AG08396 (cell line): ENCODE data around the gene TBX6.
"Not testable (repeated sequence)": the region's sequence is repeated elsewhere in the genome, so short reads cannot be mapped to it uniquely, and the experiment has no call there.

Experiments
- DNase-seq: peaks from one replicate; pipeline ENCODE4 v3.0.0; 2012; ENCODE audit warnings: low spot score, mixed read lengths

The TBX6 gene

DNA sequence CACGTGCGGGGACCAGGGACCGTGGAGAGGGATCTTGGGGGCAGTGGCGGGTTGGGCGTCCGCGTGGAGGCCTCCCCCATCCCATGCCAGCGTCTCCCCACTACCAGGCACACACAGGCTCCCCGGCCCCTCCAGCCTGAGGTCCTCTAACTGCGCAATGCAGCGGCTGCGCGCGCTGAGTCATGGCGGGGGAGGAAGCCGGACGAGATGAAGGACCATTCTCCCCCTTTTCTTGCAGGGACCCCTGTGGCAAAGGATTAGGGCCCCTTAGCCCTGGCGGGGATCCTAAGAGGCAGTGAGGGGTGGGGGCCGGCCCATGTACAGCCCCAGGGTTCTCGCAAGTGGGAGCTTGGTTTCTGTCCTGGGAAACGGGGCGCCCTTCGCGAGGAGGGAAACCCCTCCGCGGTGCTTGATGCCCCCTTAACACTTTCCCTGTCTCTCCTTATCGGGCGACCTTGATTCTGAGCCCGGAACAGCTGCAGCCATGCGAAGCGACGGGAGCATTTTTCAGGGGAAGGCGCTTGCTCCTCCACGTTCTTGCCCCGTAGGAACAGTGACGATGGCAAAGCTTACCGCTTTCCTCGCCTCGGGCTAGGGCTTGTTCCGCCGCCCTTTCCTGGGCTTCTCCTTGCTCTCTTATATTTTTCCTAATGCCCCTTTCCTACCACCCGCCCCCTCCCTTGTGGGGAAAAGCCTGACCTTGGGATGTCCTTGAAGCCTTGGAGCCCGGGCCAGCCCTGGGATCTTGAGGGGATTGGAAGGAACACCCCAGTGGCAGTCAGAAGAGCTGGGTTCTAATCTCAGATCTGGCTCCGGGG is 25.6 kb downstream of the TBX6 start:
- peak; percentile 72 for DNase-seq

DNA sequence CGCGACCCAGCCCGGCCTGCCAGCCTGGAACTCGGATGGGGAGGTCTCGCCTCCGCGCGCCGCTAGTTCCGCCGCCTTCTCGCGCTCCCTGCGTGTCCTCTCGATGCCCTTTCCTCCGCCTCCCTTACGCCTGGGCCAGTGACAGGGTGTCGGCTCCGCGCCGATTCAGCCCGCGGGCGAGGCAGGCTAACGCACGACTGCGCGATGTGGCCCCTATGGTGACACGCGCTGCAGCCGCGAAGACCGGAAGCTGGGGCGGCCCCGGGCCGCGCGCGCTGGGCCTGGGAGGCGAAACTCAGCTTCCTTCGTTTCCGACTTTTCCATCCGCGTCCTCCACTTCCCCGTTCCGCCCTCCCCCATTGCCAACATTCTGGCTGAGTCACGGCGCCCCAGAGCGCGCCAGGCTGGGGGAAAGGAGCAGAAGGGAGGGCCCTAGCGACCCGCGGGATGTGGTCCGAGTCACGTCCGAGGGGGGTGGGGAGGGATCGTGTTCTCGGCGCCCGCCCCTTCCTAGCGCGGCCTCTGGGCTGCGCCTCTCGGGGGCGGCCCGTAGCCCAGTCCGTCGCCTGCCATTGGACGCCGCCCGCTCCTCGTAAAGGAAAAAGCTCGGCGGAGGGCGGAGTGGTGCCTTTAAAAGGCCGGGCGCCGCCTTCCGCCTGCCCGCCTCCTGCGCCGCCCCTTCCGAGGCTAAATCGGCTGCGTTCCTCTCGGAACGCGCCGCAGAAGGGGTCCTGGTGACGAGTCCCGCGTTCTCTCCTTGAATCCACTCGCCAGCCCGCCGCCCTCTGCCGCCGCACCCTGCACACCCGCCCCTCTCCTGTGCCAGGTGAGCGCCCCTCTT is 26.4 kb downstream of the TBX6 start, which contains the start of gene ALDOA:
Gene ALDOA, plus strand, starts transcription at position 659 of the 841 bp plus-strand sequence. CDS start 1,138 bp downstream, outside the sequence.
- peak; percentile 96 for DNase-seq

DNA sequence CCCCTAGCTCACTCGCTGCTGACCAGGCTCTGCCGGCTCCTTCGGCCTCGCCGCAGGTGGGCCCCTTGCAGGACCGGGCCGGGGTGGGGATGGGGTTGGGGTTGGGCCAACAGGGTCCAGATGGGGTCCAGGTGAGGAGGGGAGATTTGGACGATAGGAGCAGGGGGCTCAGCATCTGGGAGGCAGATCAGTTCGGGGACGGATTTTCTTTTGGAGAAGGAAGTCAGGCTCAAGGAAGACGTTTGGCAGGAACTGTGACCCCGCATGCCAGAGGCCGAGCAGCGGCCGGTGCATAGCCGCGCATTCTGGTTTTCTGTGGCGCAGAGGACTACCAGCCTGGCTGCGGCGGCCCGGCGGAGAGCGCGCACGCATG is 27.0 kb downstream of the TBX6 start:
- DNase-seq: peak; percentile 24

DNA sequence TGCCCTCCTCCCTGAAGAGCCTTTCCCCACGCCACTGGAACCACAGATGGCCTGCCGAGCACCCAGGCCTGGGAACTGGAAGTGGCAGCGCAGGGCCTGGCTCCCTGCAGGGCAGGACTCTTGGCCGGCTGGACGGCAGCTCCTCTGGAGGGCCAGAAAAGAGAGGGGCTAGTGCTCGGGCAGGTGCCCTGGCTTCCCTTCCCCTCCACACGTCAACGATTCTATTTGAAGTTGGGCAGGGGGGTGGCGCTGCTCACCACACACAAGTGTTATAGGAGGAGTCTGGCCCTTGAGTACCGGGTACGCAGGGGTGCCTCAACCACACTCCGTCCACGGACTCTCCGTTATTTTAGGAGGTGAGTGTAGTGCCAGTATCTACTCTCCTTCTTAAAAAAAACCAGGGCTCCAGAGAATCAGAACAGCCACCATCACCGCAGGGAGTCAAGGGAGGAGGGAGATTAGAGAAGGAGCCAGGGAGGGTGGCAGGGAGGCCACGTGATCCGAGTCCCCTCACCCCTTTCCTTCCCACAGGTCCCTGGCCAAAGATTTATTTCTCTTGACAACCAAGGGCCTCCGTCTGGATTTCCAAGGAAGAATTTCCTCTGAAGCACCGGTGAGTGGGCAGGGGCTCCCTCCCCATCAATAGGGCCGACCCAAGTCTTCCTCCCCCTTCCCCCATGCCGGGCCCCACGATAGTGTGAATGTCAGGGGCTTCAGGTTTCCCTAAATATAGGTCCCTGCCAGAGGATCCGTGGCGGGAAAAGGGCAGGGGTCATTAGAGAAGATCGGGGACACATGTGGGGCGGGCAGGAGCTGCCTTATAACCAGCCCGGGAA is 27.6 kb downstream of the TBX6 start:
- DNase-seq: peak; percentile 29

DNA sequence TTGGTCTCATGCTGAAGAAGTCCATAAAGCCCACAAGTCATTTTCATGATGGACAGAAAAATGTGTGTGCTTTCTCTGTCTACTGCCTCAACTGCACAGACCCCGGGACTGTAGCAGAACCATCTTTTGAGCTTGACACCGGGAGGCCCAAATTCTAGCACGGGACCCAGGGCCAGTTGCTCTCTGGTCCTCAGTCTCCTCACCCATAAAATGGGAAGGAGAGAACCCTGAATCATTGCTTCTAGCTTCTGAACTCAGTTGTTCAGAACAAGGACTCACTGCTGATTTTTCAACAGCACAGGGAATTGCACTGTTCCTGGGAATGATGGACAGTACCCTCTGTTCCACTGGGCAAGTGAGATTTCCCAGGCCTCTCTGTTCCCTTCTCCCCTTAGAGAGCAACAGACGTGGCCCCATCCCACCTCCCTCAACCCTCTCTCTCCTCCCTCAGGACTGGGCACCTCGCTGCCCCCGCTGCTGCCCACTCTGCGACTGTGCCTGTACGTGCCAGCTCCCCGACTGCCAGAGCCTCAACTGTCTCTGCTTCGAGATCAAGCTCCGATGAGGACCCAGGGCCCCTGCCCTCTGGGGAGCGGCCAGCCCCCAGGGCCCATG is 28.3 kb downstream of the TBX6 start:
- no peak for DNase-seq

DNA sequence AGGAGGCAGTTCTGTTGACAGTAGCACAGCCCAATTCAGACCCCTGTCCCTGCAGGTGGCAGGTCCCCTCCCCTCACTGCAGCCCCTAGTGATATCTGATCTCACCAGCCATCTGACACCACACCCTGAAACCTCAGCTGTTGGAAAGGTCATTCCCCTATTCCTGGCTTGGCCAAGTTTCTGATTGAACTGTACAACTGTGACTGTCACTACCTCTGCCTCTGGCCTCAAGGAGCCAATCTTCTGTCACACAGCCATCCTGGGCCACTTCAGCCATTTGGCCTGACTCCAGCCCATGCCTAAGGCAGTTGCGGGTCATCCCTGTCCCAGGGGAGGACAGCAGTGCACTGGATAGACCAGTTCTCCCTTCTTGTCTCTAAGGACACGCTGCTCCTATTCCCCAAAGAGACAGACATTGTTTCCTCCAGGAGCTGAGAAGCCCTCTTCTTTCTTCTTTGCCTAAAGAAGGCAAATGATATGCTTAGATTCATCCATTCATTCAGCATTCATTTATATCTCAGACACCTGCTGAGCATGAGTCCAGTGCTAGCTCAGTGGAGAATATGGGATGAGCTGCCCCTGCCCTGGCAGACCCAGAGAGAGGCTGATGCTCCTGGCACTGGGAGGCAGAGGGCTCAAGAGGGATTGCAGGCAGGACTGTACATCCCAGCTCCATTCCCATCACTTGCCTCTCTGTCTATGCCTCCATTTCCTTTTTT is 30.7 kb downstream of the TBX6 start:
- DNase-seq: no peak

DNA sequence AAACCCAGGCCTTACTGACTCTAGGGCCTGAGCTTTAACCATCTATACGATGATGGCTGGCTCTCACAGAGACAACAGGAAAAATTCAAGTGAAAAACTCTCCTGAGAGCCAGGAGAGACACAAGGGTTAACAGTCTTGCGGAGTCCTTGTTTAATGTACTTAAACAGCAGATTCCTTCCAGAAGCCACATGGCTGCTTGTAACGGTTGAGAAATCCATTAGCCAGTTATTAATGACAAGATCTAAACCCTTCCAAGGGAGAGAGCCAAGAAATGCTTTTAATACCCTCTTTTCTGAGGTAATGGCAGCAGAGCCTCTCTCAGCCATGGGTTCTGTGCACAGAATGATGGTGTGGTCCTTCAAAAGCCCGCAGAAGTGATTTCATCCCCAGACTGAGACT is 31.4 kb downstream of the TBX6 start:
- DNase-seq: no peak

DNA sequence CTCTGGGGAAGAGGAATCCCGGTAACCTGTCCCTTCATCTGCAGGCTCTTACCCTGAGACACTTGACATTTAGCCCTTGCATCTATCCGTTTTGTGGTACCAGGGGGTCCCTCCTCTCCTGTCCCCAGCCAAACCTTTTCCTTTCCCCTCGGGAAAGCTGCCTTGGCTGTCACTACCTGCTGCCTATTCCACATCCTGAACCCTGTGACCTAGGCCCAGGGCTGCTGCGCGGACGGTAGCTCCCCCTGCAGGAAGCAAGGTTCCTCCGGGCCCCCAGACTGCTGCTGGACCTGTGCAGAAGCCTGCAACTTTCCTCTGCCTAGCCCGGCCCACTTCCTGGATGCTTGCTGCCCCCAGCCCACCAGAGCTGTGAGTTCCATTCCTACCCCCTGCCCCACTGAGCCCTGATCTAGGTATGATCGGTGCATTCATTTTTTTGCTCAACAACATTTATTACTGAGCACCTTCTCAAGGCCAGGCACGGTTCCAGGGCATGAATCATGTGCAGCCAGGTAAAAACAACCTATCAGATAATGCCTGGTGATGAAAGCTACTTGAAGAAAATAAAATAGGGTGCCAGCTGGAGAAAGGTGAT is 36.7 kb downstream of the TBX6 start:
- no peak for DNase-seq

DNA sequence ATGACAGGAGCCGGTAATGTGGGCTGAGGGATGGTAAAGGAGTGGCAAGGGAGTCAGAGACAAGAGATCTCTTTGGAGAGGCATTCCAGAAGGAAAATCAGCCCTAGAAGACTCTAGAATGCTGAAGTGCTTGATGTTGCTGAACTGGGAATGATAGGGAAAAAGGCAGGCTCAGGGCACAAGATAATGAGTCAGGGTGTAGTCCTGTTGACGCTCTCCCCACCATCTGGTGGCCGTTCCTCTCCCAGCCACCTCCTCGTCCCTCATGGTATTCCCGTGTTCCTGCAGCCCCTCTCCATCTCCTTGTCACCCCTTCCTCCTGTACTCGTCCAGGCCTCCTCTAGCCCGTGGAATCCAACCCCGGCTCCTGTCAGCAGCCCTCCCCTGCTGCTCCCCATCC is 37.3 kb downstream of the TBX6 start:
- DNase-seq: no peak

DNA sequence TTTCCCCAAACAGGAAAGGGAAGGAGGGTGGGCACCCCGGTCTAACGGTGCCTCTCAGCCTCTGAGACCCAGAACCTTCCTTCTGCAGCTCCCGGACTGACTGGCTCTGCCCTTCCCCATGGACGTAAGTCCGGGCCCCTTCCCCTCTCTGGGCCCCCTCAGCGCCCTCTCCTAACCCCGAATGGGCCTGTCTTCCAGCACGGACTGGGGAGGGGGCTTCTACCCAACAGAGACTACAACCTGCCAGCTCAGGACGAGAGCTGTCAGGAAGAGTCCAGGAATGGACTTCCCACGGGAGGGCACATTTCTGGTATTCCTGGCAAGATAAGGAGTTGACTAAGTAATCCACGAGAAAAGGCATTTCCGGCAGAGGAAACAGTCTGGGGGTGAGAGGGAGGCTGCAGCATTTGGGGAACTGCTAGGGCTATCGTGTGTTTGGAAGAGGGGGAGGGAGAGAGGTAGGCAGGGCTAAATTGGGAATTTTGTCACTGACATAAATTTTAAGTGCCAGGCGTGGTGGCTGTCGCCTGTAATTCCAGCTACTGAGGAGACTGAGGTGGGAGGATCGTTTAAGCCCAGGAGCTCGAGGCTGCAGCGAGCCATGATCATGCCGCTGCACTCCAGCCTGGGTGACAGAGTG is 38.2 kb downstream of the TBX6 start:
- DNase-seq: peak; percentile 67

DNA sequence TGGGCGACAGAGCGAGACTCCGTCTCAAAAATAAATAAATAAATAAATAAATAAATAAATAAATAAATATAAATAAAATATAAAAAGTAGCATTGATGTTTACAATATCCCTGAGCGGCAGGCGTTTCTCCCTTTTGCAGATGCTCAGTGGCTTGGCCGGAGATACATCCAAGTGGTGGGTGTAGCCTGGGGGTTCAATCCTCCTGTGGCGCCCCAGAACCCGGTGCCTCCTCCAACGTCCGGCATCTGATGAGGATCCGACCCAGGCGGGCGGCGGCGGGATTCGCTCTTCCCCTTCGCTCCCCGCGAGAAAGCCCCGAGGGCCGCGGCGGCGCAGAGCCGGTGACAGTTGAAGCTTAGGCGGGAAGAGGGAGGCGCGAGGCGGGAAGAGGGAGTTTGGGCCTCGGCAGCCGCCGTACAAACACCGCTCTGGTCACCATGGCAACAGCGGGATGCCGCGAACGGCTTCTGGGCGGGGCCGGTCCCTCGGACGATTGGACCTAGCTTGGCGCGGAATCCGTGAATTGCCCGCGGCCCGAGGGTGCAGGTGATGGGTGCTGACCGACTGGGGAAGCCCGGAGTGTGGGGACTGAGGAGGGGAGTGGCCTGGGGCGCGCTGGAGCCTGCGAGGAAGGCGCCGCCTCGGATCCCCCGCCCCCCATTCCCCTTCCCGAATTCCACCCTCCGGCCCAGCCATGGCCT is 38.9 kb downstream of the TBX6 start:
- peak; percentile 95 for DNase-seq

DNA sequence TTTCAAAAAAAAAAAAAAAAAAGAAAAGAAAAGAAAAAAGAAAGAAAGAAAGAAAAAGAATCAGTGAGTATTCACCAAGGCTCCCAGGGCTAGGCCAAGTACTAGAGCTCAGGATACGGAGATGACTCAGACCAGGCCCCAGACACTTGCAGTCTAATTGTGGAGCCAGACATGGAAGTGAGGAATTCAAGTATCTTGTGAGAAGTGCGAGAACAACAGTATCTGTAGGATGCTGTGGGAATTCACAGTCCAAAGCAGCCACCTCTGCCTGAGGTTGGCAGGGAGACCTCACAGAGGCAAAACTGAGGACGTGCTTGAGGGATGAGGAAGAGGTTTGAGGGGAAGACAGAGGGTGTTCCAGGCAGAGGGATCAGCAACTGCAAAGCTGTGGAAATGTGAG is 40.2 kb downstream of the TBX6 start:
- peak; percentile 60 for DNase-seq

DNA sequence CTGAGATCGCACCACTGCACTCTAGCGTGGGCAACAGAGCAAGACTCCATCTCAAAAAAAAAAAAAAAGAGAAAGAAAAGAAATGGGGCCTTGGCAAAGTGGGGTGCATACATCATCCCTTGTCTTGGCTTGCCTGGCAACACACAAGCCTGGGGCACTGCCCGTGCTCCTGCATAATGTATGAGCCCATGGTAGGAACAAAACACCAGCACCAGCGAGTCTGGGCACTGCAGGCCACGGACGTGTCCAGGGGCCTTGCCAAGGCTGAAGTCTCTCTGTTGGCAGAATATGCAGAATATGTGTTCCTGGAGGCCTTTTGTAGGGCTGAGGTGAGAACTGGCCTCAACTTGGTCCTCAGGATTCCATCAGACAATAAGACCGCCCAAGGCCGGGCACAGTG is 41.9 kb downstream of the TBX6 start:
- no peak for DNase-seq

DNA sequence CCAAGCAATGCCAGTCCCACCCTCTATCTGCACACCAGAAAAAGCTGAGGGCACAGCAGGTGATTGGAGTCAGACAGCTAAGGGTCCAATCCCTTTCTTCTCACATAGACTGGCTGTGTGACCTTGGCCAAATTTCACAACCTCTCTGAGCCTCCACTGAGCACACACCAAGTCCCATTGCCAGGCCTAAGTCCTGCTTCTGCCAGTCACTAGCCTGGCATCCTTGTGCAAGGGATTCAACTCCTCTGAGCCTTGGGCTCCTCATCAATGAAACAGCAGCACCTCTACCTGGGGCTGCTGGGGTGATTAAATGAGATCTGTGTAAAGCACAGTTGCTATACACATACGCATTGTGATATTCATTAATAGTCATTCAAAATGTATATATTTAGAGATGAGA is 45.1 kb downstream of the TBX6 start:
- no peak for DNase-seq

DNA sequence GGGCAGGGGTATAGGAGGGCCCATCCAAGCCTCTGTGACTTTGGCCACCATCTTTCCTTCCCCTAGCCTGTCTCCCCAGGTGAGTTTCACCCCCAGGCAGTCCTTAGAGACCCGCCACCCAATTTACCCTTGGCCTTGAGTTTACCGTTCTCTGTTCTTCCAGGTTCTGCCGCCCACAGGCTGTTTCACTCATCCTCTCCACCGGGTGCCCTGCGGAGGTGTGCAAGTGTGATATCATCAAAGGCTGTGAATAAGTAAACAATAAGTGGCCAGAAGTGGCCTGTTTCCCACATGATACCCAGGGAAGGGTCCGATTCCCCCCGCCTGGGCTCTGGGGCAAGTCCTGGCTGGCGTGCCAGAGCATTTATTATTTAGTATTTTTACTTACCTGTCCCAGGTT is 45.5 kb downstream of the TBX6 start:
- no peak for DNase-seq

DNA sequence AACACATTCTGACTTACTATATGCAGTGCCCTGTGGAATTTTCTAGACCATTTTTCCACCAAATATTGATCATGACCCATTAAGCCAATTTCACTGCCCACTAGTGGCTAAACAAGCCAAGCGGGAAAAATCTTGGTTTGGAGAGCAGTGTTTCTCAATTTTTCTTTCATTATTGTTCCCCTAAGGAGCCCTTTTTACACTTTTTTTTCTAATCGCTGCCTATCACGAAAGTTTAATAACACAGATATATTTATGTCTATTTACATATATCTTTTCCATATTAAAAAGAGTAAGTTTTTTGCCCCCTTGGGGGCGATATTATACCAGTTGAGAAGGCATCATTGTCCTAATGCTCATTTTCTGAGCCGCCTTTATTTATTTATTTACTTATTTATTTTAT is 49.9 kb downstream of the TBX6 start:
- no peak for DNase-seq

DNA sequence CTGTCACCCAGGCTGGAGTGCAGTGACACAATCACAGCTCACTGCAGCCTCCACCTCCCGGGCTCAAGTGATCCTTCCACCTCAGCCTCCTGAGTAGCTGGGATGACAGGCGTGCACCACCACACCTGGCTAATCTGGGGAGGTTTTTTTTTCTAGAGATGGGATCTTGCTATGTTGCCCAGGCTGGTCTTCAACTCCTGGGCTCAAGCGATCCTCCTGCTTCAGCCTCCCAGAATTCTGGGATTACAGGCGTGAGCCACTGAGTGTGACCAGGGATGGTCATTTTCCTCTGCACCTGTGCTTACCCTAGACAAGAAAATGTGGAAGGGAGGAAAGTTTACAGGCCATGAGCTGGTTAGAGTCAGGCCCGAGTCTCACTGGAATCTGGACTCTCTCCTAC is 51.0 kb downstream of the TBX6 start:
- not testable (repeated sequence) for DNase-seq

DNA sequence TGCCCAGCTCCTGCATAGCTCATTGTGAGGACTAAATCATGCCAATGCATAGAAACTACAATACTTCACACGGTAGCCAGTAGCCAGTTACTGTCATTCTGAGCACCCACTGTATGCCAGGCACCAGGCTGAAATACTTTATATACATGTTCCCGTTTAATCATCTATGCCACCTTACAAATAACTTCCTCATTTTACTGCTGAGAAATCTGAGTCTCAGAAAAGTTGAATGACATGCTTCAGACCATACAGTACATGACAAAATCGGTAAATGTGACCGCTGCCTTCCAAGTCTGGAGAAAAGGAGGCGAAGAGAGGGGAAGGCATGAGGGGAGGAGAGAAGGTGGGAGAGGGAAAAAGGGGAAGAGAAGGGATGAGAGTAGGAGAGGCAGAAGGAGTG is 51.5 kb downstream of the TBX6 start:
- no peak for DNase-seq
